NCI-H446 treated with DMSO at 0.1 percent for 48 hours (cell line): ENCODE measurements around the gene TECPR1.

Source experiments
- DNase-seq: peaks from one replicate; lab custom pipeline; 2025; lab: John Stamatoyannopoulos, UW

The TECPR1 gene, protein sequence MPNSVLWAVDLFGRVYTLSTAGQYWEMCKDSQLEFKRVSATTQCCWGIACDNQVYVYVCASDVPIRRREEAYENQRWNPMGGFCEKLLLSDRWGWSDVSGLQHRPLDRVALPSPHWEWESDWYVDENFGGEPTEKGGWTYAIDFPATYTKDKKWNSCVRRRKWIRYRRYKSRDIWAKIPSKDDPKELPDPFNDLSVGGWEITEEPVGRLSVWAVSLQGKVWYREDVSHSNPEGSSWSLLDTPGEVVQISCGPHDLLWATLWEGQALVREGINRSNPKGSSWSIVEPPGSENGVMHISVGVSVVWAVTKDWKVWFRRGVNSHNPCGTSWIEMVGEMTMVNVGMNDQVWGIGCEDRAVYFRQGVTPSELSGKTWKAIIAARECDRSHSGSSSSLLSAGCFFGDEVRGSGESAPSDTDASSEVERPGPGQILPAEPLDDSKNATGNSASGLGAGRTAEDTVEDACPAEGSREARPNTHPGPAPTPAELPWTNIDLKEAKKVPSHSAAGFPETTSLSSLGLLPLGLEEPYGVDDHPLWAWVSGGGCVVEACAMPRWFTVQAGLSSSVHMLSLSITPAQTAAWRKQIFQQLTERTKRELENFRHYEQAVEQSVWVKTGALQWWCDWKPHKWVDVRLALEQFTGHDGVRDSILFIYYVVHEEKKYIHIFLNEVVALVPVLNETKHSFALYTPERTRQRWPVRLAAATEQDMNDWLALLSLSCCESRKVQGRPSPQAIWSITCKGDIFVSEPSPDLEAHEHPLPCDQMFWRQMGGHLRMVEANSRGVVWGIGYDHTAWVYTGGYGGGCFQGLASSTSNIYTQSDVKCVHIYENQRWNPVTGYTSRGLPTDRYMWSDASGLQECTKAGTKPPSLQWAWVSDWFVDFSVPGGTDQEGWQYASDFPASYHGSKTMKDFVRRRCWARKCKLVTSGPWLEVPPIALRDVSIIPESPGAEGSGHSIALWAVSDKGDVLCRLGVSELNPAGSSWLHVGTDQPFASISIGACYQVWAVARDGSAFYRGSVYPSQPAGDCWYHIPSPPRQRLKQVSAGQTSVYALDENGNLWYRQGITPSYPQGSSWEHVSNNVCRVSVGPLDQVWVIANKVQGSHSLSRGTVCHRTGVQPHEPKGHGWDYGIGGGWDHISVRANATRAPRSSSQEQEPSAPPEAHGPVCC

GRCh38 chr7:98251601-98252424 lies at the start of gene TECPR1:
TECPR1 (minus strand) TSS chr7:98252232; CDS start chr7:98246146, 6,086 bp downstream.
- peak; percentile 58 for DNase-seq

DNA sequence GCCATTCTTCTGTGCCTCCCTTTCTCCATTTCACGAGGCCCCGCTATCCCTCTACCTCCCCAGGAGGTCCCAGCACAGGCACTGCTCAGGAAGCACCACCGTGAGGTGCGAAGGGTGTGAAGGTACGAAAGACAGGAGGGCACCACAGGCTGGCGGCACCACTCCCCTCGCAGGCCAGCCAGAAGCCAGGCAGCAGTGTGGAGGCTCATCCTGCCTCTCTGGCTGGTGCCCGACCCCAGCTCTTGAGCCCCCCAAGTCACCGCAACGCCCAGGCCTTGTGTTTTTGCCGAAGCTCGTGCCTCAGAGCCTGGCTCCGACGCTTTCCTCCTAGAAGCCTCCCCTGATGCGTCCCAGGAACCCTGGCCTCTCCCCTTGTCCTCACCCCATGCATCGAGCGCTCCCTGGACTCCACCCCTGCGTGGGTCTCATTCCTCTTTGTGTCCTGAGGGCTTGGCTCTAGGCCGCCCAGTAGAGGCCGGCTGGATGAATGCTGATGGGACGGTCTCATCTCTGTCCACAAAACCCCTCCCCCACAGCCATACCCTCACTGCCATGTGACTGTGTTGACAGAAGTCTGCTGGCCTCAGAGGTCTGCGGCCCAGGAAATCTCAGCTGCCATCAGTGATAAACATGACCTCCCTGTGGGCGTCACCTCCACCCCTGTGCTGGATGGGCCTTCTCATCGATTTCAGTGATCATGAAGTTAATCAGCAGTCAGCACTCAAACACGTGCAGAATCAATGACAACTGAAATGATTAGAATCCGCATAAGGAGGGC lies 48.8 kb upstream of the TECPR1 start:
- DNase-seq = no peak

DNA sequence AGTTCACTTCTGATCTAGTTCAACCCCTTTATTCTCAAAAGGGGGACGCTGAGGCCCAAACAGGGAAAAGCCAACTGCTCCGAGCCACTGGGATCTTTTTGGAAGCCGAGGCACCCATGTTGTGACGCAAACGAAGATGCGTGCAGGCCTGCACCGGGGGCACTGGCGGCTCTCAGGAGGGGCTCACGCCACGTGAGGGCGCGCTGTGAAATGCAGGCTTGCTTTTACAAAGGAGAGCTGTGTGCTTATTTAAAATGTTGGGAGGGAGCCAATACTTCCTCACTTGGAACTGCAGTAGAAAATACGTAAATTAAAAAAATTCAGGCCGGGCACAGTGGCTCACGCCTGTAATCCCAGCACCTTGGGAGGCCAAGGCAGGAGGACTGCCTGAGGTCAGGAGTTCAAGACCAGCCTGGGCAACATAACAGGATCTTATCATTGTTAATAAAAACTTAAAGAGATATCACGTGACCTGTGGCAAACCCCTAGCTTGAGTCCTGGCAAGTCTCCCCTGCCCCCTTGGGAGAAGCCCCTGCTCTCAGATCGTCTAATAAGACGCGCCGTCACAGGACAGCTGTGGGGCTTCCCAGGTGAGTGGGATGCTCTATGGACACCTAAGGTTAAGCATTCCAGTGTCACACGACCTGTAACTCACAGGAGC lies 45.7 kb upstream of the TECPR1 start:
- no peak for DNase-seq

DNA sequence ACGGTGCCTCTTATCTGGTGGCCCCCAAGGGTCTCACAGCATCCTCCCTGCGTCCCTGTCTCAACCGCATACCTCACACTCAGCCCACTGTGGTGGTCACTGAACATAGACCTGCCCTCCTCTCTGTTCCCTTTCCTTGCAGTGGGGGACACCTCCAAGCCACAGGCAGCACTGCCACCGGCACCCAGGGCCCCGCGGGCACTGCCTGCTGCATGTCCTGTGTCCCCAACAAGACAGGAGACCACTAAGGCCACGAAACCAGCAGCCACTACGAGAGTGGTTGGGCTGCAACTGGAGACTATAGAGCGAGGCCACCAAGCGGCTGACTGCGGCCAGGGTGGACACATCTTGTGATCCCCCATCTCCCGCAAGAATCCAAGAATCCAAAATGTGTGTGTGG lies 44.8 kb upstream of the TECPR1 start:
- no peak for DNase-seq

GRCh38 chr7:98295467-98296192 lies 43.6 kb upstream of the TECPR1 start:
- no peak for DNase-seq

- DNase-seq = no peak
Measured at GRCh38 chr7:98294798-98295382, 42.9 kb upstream of the TECPR1 start.

GRCh38 chr7:98294326-98294725 lies 42.3 kb upstream of the TECPR1 start:
- DNase-seq = no peak

DNA sequence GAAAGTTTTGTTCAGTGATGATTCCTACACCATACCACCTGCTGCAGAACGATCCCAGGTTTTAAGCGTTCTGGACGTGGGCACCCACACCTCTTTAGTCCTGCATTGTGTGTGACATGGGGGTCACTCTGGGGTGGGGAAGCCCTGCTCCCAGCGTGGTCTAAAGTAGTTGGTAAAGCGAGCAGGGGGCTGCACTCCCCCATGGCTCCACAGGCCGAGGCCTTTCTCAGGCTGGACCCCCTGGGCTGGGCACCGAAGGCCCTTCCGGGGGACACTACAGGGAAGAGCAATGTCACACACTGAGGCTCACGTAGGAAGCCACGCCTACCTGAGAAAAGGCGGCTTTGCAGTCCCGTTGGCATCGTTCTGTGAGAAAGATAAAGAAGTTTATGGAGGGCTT lies 41.7 kb upstream of the TECPR1 start:
- no peak for DNase-seq

GRCh38 chr7:98293265-98293664 lies 41.2 kb upstream of the TECPR1 start:
- no peak for DNase-seq

- DNase-seq = no peak
Measured at GRCh38 chr7:98291717-98292116, 39.7 kb upstream of the TECPR1 start.

DNA sequence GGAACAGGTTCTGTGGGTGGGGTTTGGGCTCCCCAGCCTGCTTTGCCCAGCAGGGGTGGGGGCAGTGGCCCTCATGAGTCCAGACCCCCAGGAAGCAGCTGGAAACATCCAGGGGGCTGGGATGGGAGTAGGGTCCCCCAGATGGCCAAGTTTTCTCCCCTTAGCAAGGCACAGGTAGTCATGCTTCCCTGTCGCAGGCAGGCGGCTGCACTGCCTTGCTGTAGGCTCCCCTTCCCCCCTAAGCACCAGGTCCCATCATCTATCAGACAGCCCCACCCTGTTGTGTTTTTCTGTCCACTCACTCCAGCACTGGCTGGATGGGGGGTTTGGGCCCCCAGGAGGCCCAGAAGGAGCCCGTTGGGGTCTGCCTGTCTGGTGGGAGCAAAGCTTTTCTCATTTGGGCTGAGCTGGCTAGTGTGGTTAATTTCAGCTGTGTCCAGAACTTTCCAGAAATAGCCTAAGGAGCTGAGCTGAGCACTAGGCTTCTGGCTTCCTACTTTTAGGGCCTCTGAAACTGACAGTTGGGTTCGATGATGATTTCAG lies 37.4 kb upstream of the TECPR1 start:
- no peak for DNase-seq

GRCh38 chr7:98288064-98288823 lies 36.2 kb upstream of the TECPR1 start:
- no peak for DNase-seq

GRCh38 chr7:98287486-98287959 lies 35.5 kb upstream of the TECPR1 start:
- DNase-seq = no peak

DNA sequence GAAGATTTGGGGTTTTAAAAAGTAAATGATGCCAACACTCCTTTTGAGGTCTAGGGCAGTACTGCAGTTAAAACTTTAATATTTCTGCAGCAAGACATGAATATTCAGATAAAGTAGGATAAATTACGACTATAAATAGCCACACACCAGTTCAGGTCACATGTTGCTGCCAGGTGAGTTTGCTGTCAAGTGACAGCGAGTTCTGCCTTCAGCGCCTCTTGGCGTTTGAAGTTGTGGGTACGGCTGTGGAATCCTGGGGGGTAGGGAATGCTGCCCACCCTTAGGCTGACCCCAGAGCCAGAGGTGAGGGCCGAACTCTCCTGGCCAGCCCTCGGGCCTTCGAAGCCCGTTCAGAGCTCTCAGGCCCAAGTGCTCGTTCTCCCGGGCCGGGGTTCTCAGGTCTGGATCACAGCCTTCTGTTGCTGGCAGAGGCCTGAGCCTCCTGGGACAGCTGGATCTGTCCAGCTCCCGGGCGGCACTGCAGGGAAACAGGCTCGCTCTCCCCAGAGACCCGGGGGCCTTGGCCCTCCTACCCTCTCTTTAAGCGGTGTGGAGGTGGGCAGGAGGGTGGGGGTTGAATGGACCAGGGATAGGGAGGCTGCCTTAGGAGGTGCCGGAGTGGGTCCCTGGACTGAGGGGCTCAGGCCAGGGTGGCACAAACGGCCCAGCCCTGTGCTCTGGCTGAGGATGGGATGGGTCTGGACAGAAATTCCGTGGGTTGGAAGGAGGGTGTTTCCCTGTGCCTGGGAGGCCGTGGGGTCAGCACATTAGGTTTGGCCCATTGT lies 34.9 kb upstream of the TECPR1 start:
- no peak for DNase-seq

GRCh38 chr7:98286093-98286539 lies 34.1 kb upstream of the TECPR1 start:
- DNase-seq = no peak

- DNase-seq = no peak
Measured at GRCh38 chr7:98285157-98286092, 33.4 kb upstream of the TECPR1 start.
